Epidermal melanocyte (primary cell): Measurements from ENCODE around the gene FBXW5.

Experiments
- DNase-seq: peaks from one replicate; pipeline ENCODE4 v3.0.0; 2011; ENCODE audit warnings: low spot score; ENCODE audit not compliant: insufficient read length

Gene FBXW5

DNA sequence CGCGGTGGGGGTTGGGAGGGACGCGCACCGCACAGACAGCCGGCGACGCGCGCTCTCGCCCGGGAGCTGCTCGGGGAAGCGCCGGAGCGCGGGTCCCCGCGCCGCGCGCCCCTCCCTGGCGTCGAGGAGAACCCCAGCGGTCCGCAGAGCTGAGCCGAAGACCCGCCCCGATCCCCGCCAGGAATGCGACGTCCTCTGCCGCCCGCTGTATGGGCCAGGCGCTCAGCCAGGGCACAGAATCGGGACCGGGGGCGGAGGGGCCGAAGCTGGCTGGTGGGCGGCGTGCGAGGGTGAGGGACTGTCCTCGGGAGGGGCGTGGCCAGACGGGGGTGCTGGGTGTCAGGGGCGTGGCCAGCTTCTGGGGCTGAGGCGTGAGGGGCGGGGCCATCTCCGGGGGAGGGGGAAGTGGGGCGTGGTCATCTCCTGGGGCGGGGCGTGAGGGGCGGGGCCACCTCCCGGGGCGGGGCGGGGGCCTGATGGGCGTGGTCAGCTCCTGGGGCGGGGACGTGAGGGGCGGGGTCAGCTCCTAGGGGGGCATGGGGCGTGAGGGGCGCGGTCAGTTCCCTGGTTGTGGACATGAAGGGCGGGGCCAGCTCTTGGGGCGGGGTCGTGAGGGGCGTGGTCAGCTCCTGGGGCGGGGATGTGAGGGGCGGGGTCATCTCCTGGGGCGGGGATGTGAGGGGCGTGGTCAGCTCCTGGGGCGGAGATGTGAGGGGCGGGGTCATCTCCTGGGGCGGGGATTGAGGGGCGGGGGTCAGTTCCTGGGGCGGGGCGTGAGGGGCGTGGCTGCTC, 33.7 kb upstream of the FBXW5 start:
- peak; percentile 94 for DNase-seq

DNA sequence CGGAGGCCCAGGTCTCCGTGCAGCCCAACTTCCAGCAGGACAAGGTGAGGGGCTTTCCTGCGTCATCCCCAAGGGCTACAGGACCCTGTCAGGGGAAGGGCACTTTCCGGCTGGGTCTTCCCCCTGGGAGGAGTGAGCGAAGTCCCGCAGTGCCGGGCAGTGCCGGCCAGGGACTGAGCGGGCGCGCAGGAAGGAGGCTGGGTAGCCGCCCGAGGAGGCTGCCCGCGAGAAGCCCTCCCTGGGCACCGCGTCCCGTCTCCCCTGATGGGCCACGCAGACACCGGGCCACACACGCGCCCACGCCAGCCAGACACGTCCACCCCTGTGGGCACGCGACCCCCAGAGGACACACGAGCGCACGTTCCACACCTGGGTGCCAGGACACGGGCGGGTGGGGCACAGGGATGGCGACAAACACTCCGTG, 33.1 kb upstream of the FBXW5 start:
- no peak for DNase-seq

DNA sequence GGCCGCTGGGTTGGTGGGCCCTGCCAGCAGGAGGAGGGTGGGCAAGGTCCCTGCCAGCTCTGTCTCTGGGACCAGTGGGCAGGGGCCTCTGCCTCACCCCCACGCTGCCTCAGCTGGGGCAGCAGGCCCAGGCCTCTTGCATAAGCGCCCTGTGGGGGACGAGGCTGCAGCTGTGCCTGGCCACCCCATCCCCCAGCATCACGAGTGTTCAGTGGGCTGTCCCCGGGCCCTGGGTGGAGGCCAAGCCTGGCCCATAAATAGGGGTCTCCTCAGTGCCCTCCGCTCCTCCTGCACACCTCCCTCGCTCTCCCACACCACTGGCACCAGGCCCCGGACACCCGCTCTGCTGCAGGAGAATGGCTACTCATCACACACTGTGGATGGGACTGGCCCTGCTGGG, 32.7 kb upstream of the FBXW5 start, which contains the start of gene PTGDS:
PTGDS (plus strand) TSS at position 282 of the 400 bp plus-strand sequence; CDS start at position 357, 75 bp downstream.
- no peak for DNase-seq

DNA sequence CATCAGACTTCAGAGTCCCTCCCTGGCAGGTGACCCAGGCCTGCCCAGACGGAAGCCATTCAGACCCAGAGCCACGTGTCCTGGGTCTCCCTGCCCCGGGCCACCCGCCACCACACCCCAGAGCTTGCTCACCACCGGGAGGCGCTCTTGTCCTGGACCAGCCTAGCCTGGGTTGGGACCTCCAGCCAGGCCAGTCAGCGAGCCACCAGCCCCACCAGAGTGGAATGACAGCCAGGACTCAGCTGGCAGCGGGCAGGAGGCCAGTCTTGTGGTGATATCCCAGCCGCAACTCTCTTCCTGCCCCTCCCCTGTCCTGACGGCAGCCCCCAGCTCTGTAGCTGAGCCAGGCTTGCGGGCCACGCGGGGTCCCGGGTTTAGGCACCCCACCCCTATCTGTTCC, 31.1 kb upstream of the FBXW5 start:
- DNase-seq: no peak

DNA sequence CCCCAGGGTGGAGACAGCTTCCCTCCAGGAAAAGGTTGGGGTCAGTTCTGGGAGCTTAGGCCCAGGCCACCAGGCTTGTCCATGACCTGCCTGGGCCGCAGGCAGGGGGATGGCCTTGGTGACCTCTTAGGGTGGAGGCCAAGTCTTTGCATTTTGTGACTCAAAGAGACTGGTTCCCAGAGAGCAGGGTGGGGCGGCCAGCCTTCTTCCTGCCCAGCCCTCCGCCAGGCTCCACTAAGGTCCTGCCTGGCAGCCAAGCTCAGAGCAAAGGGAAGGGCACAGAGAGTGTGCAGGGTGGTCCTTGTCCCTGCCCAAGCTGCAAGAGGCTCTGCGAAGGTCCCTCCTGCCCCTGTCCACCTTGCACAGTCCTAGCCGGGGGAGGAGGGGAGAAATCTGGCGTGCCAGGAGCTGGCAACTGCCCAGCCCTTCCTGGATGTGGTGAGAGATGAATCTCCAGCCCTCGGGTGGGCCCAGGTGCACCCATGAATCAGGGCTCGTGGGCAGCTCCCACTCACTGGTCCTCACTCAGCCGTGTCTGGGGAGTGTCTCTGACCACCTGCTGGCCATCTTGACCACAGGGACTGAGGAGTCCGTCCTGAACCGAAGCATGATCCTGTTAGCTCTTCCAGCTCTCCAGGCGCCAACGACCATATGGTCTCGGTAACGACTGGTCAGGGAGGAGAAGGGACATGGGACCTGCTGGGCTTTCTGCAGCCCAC, 30.4 kb upstream of the FBXW5 start:
- no peak for DNase-seq

DNA sequence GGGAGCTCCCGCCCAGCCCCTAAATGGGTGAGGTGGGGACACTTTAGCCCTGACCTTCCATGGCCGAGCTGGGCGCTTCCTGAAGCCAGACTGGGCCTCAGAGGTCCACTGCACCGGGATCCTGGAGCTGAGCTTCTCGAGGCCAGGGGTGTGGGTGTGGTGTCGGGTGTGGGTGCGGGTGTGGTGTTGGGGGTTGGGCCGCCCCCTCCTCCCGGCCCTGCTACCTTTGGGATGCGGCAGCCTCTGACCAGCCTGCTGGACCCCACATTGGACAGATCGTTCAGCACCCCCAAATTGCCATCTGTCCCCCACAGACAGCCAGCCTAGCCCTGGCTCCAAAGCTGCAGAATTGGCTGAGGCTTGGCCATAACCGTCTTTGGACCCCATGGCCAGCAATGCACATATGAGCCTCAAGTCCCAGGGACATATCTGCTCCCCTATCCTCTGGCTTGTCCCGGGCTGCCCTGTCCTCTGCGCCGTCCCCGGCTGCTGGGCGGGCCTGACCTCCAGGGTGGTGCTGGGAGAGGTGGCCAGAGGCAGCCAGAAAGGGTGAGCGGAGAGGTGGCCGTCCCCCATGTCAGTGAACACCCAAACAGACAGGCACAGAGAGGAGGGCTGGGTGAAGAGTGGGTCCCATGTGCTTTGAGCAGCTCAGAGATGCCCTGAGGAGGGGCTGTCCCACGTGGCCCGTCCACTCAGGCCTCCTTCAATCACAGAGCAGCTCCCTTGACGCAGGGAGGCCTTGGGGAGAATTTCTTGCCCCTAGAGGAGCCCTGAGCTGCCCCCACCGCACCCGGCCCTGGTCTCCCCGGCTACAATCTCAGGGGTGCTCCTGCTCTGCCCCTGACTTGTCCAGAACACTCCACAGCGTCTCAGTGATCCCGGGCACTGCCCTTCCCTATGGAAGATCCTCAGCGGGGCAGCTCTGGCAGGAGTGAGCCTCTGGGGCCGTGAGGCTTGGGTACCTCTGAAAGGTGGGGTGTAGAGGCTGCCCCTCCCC, 29.4 kb upstream of the FBXW5 start:
- no peak for DNase-seq

DNA sequence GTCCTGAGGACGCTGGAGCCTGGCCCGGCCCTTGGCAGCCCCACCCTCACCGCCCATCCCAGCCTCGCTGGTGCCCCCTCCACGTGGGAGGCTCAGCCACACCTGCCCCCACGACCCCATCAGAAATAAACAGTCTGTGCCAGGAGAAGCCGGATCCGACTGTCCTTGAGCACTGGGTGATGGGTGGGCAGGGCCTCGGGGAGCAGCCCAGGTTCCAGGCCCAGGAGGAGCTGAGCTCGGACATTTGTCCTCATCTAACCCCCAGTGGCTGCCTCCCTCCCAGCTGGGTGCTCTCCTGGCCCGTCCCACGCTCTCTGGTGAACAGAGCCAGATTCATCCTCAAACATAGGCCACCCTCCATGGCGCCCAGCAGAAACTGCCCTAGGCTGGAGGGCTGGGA, 28.2 kb upstream of the FBXW5 start:
- no peak for DNase-seq

DNA sequence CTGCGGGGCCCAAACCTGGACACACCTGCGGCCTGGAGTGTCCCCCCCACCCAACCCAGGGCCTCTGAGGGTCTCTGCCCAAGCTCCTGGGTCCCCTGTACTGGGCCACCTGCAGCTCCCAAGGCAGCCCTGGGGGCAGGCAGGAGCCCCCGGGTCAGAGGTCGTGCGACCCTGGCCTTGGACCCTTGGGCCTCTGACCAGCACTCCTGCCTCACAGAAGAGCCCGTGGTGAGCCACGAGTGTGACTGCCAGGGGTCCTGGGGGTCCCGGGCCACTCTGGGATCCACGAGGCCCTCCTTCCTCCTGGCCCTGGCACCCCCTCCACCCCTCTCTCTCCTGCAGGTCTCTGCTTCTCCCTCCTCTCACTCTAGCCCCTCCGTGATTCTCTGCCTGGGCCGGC, 27.8 kb upstream of the FBXW5 start:
- no peak for DNase-seq

DNA sequence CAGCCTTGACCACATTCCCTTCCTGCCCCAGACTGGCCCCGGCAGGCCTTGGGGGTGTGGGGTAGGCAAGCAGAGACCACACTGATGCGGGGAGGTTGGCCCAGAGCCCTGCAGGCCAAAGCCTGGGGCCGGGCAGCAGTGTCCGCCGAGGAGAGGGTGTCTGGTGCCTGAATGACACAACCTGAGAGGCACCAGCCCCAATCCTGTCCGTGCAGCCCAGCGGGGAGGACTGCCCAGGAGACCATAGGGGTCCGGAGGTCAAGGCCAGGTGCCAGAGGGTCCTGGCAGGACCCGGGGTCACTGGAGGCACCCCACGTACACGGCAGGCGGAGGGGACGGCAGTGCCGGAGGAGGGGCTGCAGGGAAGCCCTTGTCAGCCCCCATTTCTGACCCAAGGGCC, 27.2 kb upstream of the FBXW5 start:
- DNase-seq: no peak

DNA sequence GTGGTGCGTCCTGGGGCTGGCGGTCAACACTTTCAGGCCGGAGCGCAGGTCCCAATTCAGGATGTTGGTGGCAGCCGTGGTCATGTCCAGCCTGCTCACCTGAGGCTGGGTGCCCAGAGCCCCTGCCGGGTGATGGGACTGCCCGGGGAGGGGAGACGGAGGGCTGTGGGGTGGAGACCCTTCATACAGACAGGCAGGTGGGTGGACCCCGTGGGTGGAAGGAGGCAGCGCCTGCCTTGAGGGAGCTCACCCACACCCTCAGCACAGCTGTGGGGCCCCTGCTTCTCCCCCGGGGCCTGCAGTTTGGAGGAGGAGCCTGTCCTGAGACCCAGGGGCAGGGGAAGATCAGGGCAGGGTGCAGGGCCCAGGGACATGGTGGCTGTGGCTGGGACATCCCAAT, 25.8 kb upstream of the FBXW5 start:
- no peak for DNase-seq

DNA sequence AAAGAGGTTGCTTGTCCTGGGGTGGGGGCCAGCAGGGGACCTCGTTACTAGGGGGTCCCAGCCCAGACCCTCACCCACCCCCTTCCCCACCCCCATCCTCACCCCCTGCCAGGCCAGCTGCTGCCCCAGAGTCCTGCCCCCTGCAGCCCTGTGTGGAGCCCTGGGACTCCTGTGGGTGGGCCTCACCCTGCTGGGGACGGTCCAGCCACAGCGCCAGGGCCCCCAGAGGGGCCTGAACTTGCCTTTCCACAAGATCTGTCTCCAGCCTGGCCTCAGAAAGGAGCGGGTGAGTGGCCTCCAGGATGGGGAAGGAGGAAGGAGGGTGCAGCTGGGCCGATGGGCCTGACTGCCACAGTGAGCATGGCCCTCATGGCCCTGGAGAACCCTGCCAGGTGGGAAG, 25.2 kb upstream of the FBXW5 start:
- DNase-seq: no peak

DNA sequence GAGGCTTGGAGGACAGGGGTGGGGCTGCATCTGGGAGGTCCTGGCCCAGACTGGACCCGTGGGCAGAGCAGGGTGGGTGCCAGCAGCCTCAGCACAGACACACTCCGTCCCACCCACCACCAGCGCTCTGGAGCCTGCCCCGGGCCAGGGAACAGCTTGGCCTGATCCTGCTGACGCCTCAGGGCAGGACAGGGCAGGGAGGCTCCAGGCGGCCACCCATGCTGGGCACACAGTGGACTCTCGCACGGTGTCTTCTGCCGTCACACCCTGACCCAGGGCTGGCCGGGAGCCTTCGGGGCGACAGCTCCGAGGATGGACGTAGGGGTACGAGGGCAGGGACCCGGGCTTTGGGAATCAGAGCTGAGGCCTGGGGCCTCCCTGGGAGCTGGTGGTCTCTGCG, 24.6 kb upstream of the FBXW5 start:
- DNase-seq: no peak

DNA sequence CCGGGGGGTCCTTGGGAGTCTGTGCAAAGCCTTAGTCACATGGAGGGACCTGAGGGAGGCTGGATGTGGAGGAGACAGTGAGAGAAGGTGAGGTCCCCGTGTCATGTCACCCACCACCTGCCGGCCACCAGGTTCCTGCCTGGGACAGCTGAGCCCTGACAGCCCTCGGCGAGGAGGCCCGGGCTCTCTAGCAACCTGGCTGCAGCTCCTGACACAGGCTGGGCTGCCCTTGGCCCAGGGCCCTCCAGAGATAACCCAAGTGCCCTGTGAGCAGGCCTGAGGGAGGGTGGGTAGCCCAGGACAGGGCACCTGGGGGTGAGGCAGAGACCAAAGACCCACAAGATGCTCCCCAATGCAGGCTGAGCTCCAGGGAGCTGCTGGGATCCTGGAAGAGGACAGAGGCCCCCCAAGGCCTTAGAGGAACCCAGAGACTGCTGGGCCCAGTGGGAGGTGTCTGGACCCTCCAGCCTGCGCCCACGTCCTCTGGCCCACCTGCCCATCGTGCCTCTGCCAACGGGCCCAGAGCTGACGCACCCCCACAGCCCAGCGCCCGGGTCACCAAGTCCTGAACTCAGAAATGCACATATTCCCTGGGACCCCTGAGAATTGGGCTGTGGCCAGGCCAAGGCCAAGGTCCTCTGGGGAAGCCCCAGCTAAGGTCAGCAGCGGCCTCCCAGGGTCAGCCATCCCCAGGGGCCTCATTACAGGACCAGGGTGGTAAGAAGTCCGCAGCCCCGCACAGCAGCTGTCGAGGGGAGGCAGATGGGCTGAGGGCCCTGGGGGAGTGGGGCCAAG, 24.0 kb upstream of the FBXW5 start:
- DNase-seq: no peak

DNA sequence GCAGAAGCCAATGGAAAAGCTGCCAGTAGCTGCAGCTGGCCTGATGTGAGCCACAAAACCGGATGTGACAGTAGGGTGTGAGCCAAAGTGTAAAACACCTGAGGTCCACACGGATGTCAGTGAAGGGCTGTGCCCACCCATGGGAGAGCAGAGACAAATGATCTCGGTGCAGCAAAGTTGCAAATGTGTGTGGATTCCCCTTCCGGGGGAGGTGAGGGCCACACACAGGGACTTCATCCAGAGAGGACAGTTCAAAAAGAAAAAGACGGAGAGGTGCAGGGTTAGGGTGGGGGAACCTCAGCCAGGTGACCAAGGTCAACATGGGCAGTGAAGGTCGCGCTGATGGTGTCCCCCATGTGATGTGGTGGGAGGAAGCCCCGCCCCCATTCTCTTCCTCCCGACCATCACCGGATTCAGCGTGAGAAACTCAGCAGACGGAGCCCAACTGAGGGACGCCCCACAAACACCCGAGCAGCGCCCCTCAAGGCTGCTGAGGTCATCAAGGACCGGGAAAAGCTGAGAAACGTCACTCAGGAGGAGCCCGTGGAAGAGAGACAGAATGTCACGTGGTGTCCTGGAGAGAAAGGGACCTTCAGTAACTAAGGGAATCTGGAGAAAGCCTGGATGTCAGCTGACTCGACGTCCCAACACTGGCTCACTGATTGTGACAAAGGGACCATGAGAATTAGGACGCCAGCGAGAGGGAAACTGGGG, 21.4 kb upstream of the FBXW5 start:
- DNase-seq: no peak

DNA sequence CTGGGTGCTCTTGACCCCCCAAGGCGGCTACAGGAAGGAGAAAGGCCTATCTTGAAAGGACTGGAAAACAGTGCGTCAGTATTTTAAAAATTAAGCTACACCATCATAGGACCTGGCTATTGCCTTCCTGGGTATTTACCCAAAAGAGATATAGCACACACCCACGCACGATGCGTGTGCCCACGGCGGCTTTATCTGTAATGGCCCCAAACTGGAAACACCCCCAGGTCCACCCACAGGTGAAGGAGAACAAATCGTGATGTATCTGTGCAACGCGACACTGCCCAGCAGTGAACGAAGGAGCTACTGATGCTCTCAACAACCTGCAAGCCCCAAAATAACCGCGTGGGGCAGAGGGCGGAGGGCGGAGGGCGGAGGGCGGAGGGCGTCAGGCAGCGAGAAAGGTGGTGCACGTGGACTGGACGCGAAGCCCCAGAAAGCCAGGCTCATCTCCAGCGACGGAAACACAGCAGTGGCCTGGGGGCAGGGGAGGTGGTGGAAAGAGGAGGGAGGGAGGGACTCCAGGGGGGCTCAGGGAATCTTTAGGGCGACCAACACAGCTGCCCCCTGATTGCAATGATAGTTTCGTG, 20.4 kb upstream of the FBXW5 start:
- no peak for DNase-seq

DNA sequence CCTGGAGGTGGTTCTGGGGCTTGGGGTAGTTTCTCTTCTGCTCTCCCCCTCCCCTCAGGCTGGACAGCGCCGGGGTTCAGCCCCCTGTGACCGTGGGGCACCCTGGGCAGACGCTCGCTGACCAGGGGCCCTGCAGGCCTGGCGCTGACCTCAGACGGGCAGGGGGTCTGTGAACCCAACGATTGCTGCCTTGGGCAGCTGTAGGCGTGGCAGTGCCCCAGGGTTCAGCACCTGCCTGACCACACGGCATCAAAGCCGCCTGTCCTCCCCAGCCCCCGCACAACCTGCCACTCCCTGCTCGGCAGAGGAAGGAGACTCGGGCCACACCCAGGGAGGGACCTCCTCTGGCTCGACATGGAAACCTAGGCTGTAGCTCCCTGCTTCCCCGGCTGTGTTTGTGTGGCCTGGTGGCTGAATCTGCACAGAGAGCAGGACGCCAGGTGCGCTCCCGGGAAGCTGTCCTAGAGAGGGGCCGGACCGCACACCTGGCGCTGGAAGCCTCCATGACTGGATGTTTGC, 19.7 kb upstream of the FBXW5 start:
- no peak for DNase-seq

DNA sequence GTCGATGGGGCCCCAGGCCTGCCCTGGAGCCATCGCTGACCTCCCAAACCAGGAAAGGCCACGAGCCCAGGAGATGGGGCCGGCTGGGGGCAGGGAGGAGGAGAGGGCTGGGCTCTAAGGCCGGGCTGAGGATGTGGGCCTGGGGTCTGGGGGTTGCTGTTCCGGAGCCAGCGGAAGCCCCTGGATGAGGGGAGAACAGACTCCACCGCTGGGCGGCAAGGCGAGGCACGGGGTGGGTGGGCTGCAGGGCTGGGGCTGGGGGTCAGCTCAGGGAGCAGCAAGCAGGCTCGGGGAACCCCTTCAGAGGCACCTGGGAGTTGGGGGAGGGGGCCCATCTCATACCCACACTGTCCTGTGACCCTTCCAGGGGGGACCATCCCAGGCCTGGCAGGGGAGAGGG, 19.2 kb upstream of the FBXW5 start:
- DNase-seq: no peak

DNA sequence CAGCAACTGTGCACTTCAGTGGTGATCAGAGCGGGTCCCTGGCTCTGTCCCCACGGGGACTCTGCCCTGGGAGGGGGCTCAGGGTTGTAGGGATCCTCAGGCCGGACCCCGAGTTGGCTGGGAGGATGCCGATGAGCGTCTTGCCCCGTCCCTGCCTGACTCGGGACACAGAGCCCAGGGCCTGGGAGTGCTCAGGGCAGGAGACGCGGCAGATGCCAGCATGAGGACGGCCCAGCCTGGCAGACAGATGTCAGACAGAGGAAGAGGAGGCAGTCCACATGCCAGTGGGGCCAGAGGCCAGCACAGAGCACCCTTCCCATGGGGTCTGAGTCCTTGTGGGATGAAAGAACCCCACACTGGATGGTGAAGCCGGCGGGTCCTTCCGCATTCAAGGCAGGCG, 18.8 kb upstream of the FBXW5 start:
- DNase-seq: no peak

DNA sequence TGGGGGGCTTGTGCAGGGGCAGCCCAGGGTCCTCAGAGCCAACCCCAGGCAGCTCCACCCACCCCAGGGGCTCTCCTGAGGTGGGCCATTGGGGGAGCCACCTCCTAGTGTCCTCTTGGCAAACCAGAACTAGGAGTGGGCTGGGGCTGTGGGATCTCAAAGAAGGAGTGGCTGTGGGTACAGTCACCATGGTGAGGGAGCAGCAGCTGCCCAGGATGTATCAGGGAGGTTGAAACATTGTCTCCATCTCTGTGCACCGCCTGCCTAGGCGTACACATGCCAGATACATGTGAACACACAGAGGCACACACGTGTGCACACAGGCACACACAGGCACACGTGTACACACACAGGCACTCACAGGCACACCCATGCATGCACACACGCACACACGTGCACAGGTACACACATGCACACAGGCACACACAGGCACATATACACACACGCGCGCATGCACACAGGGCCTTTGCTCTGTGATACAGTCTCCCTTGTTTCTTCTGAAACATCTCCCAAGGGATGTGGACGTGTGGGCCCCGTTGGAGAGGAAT, 18.2 kb upstream of the FBXW5 start:
- no peak for DNase-seq
